Measurements from ENCODE around the gene GRK5.

- TF ChIP-seq CTCF (IDR thresholded peaks at IDR 0.05): no peak
- TF ChIP-seq POLR2A (IDR thresholded peaks at IDR 0.05): no peak
These were observed 135.7 kb downstream of the GRK5 start for GRCh38 chr10:119343011-119343601.

Data from Peyer's patch (tissue), 4 donors.